GM12878 (cell line): Measurements from ENCODE around the gene PTPRD. TPM values are rescaled to one million over a fixed set of nuclear protein-coding genes. Genes with fewer than 3 reads are reported as not detected.

ENCODE experiments used
- ATAC-seq: fragments of 200-7000 bp; cut with Tn5 transposase; 3 replicates; pipeline ENCODE4 v1.9.1; 2020; ENCODE audit warnings: mild to moderate bottlenecking, moderate library complexity
- BruUV-seq: library from RNA; stranded (reverse); fragments of 400-500 nt; replicated peaks from 2 replicates; lab custom pipeline; 2021; lab: Mats Ljungman, UMichigan
- CTCF ChIA-PET: fragments of 300-600 bp; sonication (Branson Sonifier 250); formaldehyde crosslinking; extraction: SDS; loops from one replicate; lab custom pipeline; 2021; ENCODE audit warnings: inconsistent platforms; lab: Yijun Ruan, JAX
- POLR2A ChIA-PET: fragments of 350-600 bp; formaldehyde crosslinking; extraction: SDS; loops from one replicate; lab custom pipeline; 2021; ENCODE audit warnings: inconsistent platforms; lab: Charles Lee
- RAD21 ChIA-PET: fragments of 300-600 bp; sonication (Branson Sonifier 250); formaldehyde crosslinking; loops from one replicate; lab custom pipeline; 2023; ENCODE audit warnings: antibody characterized with exemption; ENCODE audit not compliant: unreplicated experiment; lab: Charles Lee
- SMC1A ChIA-PET: fragments of 300-600 bp; sonication (Branson Sonifier 250); formaldehyde crosslinking; loops from one replicate; lab custom pipeline; 2023; ENCODE audit not compliant: unreplicated experiment, uncharacterized antibody; lab: Charles Lee
- DNase-seq: peaks from one replicate; pipeline ENCODE4 v3.0.0-alpha.2; 2011; ENCODE audit warnings: low read depth, low spot score
- FAIRE-seq: peaks from 3 replicates; lab custom pipeline; 2011; peaks lifted over from hg19 to GRCh38; lab: Jason Lieb, UNC
- H2AFZ ChIP-seq: 2 replicates; pipeline ENCODE4 v1.6.0; 2011; ENCODE audit warnings: low read depth, low read length, control low read depth; ENCODE audit not compliant: control insufficient read depth
- H3K27ac ChIP-seq: 2 replicates; pipeline ENCODE4 v1.5.1; 2011; ENCODE audit warnings: control low read depth; ENCODE audit not compliant: control insufficient read depth, insufficient read depth
- H3K27me3 ChIP-seq, 2 experiments: replicated peaks in 1 of 2; 2 replicates each; pipeline versions ENCODE4 v1.6.0 to v1.6.1; 2011; ENCODE audit warnings: low read length in 1 of 2; ENCODE audit not compliant: control insufficient read depth in 2 of 2, insufficient read depth in 2 of 2
- H3K36me3 ChIP-seq, 2 experiments: 2 replicates each; pipeline ENCODE4 v1.5.1; 2011; ENCODE audit warnings: low read length in 1 of 2; ENCODE audit not compliant: control insufficient read depth in 2 of 2, insufficient read depth in 2 of 2
- H3K4me1 ChIP-seq: 2 replicates; pipeline ENCODE4 v1.6.1; 2011; ENCODE audit warnings: mild to moderate bottlenecking, low read length, moderate library complexity, mixed read lengths; ENCODE audit not compliant: control insufficient read depth, insufficient read depth
- H3K4me2 ChIP-seq: 2 replicates; pipeline ENCODE4 v1.6.0; 2011; ENCODE audit warnings: control low read depth; ENCODE audit not compliant: control insufficient read depth, insufficient read depth
- H3K4me3 ChIP-seq: fragments of 200-600 bp; sonication (generic); 2 replicates; pipeline ENCODE4 v1.5.1; 2016
- H3K79me2 ChIP-seq: 2 replicates; pipeline ENCODE4 v1.6.0; 2011; ENCODE audit warnings: low read length; ENCODE audit not compliant: control insufficient read depth, insufficient read depth
- H3K9ac ChIP-seq: 2 replicates; pipeline ENCODE4 v1.8.0; 2011; ENCODE audit warnings: low read length, control low read depth, mixed read lengths; ENCODE audit not compliant: control insufficient read depth, insufficient read depth
- H3K9me3 ChIP-seq: replicated peaks from 3 replicates; pipeline ENCODE4 v1.5.1; 2011; ENCODE audit warnings: mild to moderate bottlenecking, low read length; ENCODE audit not compliant: control insufficient read depth, insufficient read depth
- H4K20me1 ChIP-seq: 2 replicates; pipeline ENCODE4 v1.6.0; 2011; ENCODE audit not compliant: control insufficient read depth, insufficient read depth
- FOXM1 ChIP-seq: IDR thresholded peaks from 2 replicates; pipeline ENCODE4 v1.6.1; 2012; ENCODE audit warnings: low read depth, mild to moderate bottlenecking, inconsistent platforms, low read length, moderate library complexity
- KAT2A ChIP-seq: conservative IDR thresholded peaks from 2 replicates; pipeline ENCODE4 v1.6.1; 2011; ENCODE audit warnings: low read depth, low read length; ENCODE audit not compliant: control insufficient read depth
- NBN ChIP-seq: fragments of 450-650 bp; IDR thresholded peaks from 2 replicates; pipeline ENCODE4 v1.6.1; 2016
- NFYA ChIP-seq: IDR thresholded peaks from 2 replicates; pipeline ENCODE4 v1.6.1; 2011; ENCODE audit warnings: low read depth, mild to moderate bottlenecking, low read length, improper control_type of control experiment, borderline replicate concordance
- NRF1 ChIP-seq: conservative IDR thresholded peaks from 2 replicates; pipeline ENCODE4 v1.6.1; 2011; ENCODE audit warnings: mild to moderate bottlenecking, low read depth, low read length, improper control_type of control experiment
- PKNOX1 ChIP-seq: fragments of 450-650 bp; IDR thresholded peaks from 2 replicates; pipeline ENCODE4 v1.6.1; 2016; ENCODE audit warnings: mild to moderate bottlenecking
- USF2 ChIP-seq: IDR thresholded peaks from 2 replicates; pipeline ENCODE4 v1.6.1; 2011; ENCODE audit warnings: low read depth, low read length, improper control_type of control experiment, borderline replicate concordance
- ZNF592 ChIP-seq: fragments of 450-650 bp; IDR thresholded peaks from 2 replicates; pipeline ENCODE4 v1.6.1; 2017; ENCODE audit warnings: mild to moderate bottlenecking, moderate library complexity
- ZZZ3 ChIP-seq: IDR thresholded peaks from 2 replicates; pipeline ENCODE4 v1.6.1; 2011; ENCODE audit warnings: low read depth; ENCODE audit not compliant: control insufficient read depth, insufficient read length
- WGBS: methylation state at CpG from one replicate; pipeline ENCODE4 v1.1.6; 2016; ENCODE audit warnings: low lambda C conversion rate; ENCODE audit not compliant: insufficient replicate concordance, insufficient coverage; ENCODE audit errors: missing lambda C conversion rate; 5-methylcytosine and 5-hydroxymethylcytosine counted together
- in situ Hi-C: fragments of 300-500 bp; cut with MboI; formaldehyde crosslinking; loops from 9 replicates; pipeline ENCODE4 v1.14.3; 2018; ENCODE audit warnings: mixed read lengths
- intact Hi-C: fragments of 100-400 bp; cut with micrococcal nuclease; formaldehyde crosslinking; loops from one replicate; pipeline ENCODE4 v1.14.2; 2022; ENCODE audit not compliant: unreplicated experiment
- polyA plus RNA-seq, 11 experiments: library from polyadenylated mRNA; depleted of rRNA in 4 of 11; unstranded in 6 of 11; stranded (reverse) in 5 of 11; fragments of >200 nt; fragmentation: Nextera tagmentation in 4 of 11; fragmentation: Illumina TruSeq in 1 of 11; extraction: Ambion mirVana in 4 of 11; extraction: Trizol in 1 of 11; gene quantifications; 1 replicate in 1 of 11; 2 replicates in 10 of 11; pipeline versions ENCODE4 v1.2.1 to v1.2.3, GENCODE V29; 2011 to 2016; ENCODE audit warnings: inconsistent platforms in 2 of 11, missing spikeins in 2 of 11, low read depth in 1 of 11
- total RNA-seq, 4 experiments: library from RNA; depleted of rRNA in 3 of 4; stranded (reverse); fragments of >200 nt in 3 of 4; fragmentation: Illumina TruSeq in 1 of 4; extraction: Trizol in 1 of 4; gene quantifications; 2 replicates each; pipeline versions ENCODE4 v1.2.1 to v1.2.3, GENCODE V29; 2013 to 2021
- TF ChIP-seq, protein P1 (sequence below): fragments of 450-650 bp; formaldehyde crosslinking; IDR thresholded peaks from 2 replicates; pipeline ENCODE4 v1.4.0; 2020; ENCODE audit warnings: mild to moderate bottlenecking, moderate library complexity

The PTPRD gene
- total and polyA plus RNA-seq, 10 of the 15 experiments (the other 5 are each of a cell fraction or from before 2014, with no cell fraction given), result under 0.01 to 0.05 (median 0.01) TPM; not detected in 7

GRCh38 chr9:8542537-8542936, 2070.3 kb downstream of the PTPRD start (continued):
- TF ChIP-seq, protein P1, sequence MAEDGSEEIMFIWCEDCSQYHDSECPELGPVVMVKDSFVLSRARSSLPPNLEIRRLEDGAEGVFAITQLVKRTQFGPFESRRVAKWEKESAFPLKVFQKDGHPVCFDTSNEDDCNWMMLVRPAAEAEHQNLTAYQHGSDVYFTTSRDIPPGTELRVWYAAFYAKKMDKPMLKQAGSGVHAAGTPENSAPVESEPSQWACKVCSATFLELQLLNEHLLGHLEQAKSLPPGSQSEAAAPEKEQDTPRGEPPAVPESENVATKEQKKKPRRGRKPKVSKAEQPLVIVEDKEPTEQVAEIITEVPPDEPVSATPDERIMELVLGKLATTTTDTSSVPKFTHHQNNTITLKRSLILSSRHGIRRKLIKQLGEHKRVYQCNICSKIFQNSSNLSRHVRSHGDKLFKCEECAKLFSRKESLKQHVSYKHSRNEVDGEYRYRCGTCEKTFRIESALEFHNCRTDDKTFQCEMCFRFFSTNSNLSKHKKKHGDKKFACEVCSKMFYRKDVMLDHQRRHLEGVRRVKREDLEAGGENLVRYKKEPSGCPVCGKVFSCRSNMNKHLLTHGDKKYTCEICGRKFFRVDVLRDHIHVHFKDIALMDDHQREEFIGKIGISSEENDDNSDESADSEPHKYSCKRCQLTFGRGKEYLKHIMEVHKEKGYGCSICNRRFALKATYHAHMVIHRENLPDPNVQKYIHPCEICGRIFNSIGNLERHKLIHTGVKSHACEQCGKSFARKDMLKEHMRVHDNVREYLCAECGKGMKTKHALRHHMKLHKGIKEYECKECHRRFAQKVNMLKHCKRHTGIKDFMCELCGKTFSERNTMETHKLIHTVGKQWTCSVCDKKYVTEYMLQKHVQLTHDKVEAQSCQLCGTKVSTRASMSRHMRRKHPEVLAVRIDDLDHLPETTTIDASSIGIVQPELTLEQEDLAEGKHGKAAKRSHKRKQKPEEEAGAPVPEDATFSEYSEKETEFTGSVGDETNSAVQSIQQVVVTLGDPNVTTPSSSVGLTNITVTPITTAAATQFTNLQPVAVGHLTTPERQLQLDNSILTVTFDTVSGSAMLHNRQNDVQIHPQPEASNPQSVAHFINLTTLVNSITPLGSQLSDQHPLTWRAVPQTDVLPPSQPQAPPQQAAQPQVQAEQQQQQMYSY (CRISPR knock-in tag), result no peak
- TF ChIP-seq NFYA, result no peak
- no peak for TF ChIP-seq ZNF592
- no peak for TF ChIP-seq NBN

DNA sequence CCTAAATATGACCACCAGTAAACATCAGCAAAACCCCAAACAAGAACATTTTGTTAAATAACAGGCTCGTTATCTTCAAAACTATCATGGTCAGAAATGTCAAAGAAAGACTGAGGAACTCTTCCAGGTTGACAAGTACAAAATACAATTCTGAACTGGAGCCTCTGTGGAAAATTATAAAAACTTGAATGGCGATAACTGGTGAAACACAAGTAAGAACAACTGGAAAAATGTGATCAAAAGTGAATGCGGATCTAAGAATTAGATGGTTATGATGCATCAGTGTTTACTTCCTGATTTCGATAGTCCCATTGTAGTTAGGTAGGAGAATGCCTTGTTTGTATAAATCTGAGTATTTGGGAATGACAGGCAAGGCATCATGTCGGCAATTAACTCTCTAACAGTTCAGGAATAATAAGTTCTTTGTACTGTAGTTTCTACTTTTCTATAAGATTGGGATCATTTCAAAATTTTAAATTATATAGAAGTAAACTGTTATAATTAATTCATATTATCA, 2073.1 kb downstream of the PTPRD start:
- no peak for ATAC-seq
- no peaks in the 10 kb centered on the region for H3K9me3 ChIP-seq
- intact Hi-C loops (no loop called here), in situ Hi-C loops (no loop called here)
- no peaks in the 10 kb centered on the region for H3K36me3 ChIP-seq
- ChIA-PET POLR2A (no interaction called here), RAD21 (no interaction called here), CTCF (no interaction called here), SMC1A (no interaction called here)
- FAIRE-seq, result no peak
- no peak overlapping the region for H3K4me2 ChIP-seq
- H2AFZ ChIP-seq, result no peak overlapping the region
- BruUV-seq, result no TSS peak
- H3K9ac ChIP-seq, result no peak overlapping the region
- WGBS, result 13% methylated on average over 5 of the region's 5 CpGs
- no peak for DNase-seq
- no peaks in the 10 kb centered on the region for H3K79me2 ChIP-seq
- no peaks in the 10 kb centered on the region for H4K20me1 ChIP-seq
- H3K27me3 ChIP-seq, result no peaks in the 10 kb centered on the region
- H3K4me1 ChIP-seq, result no peaks in the 10 kb centered on the region
- H3K27ac ChIP-seq, result no peak overlapping the region
- no peak overlapping the region for H3K4me3 ChIP-seq
- TF ChIP-seq KAT2A, result no peak
- TF ChIP-seq USF2, result no peak
- TF ChIP-seq ZZZ3, result no peak
- no peak for TF ChIP-seq FOXM1
- no peak for TF ChIP-seq NRF1
- TF ChIP-seq PKNOX1, result no peak
